Activated effector memory CD4-positive, alpha-beta T cell treated with anti-CD3 and anti-CD28 coated beads, Interleukin-2, amount 50 U/mL, for 16 hours (primary cell): ENCODE data around the gene EMILIN2.
A peak's percentile ranks its signal among the peaks of the same experiment; 100 is the strongest.
"Not testable (repeated sequence)": the region's sequence is repeated elsewhere in the genome, so short reads cannot be mapped to it uniquely, and the experiment has no call there.

Experiments used
- DNase-seq: peaks from one replicate; pipeline ENCODE4 v3.0.0-alpha.2; 2020

EMILIN2 gene

DNA sequence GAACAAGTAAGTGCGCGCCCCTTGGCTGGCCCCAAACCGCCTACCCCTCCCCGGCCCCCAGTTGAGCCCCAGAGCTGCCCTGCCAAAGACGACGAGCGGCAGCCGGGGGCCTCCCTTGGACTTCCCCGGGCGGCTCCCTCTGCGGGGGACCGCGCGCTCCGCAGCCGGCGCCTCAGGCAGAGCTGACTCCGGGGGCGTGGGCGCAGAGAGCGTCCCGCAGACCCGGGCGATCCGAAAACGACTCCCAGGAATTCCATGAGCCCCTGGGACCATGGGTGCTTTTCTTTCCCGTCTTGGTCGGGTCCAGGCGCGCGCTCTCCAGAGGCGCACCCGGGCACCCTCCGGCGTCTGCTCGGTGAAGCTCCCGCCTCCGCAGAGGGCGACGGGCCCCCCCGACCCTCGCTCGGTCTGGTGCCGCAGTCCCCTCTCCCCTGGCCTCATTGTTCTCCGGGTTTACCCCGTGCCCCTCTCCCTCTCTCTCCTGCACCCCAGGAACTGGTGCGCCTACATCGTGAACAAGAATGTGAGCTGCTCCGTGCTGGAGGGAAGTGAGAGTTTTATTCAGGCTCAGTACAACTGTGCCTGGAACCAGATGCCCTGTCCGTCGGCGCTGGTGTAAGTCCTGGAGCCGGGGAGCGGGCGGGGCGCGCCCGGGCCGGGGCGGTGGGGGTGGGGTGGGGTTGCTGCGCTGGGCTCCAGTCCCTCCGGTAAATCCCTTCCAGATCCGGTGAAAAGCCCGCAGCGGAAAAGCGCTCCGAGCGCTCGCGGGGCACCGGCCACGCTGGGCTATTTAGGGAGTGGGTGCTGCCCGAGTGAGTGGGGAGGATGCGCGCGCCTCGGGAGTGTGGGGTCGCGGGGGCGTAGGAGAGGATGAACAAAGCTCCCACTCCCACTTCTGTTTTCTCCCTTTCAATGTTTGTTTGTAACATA, 776 bp downstream of the EMILIN2 start:
- DNase-seq, result peak; percentile 70

DNA sequence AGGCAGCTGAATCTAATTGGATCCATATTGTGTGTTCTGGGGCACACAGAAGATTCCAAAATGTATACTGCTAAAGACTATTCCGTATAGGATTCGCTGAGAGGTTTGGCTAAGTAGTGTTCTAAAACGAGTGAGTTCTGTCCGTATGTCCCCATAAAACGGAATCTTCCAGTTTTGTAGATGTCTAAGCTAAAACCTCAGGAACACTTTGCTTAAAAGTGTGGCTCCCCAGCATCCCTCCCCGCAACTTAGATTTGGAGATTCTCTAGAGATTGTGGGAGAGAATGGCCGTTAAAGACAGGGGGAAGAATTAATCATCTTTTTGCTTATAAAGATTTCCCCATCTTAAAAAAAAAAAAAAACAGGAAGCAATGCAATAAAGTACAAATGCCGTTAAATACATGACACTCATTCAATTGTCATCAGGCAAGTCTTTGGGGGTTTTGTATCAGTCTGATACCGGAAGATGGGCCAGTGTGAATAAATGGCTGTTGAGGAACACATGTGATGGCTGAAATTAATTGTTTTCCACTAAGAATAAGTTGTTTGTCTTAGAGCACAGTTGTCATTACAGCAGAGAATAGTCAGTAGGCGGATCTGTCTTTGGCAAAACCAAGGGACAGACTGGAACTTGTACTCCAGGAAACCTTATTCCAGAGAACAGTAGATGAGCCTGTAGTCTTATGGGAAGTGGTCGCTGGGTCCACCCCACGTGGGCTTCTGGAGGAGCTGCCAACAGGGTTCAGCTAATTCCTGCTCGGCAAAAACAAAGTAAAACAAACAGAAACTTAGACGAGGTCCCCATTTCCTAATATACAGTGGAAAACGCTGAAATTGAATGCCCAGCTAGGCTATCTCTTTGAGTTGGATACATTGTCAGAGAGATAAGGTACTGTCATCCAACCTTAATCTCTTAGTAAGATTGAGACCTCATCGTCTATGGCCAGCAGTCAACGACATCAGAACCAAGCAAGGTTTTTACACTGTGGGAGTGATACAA, 1.7 kb downstream of the EMILIN2 start:
- no peak for DNase-seq

DNA sequence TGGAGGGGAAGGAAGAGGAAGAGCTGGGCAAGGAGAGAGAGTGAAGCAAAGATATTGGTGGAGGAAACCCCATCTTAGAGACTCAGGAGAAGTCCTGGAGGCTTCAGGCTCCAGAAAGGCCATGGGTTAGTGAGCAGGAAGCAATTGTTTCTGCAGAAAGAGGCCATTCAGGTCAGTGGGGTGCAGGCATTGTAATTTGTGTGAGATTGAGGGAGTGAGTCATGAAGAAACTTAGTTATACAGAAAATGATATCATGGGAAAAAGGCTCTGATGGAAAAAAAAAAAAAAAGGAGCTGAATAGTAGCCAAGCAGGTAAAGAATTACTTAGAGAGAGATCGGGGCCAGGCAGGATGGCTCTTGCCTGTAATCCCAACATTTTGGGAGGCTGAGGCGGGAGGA, 4.0 kb downstream of the EMILIN2 start:
- no peak for DNase-seq

DNA sequence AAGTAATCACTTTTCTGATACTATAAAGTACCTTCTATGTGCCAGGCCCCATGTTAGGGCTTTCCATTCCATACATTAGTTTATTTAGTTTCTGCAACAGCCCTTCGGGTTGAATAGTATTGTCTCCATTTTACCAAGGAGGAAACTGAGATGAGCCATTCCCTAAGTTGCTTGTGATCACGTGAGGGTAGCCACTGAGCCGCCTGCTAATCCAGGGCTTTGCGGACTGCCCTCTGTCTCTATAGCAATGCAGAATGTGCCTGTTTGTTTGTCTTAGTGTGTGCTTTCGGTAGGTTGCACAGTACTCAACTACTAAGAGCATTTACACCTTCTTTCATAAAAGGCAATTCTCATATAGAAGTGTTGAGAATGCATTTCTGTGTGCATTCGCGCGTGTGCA, 5.0 kb downstream of the EMILIN2 start:
- no peak for DNase-seq

DNA sequence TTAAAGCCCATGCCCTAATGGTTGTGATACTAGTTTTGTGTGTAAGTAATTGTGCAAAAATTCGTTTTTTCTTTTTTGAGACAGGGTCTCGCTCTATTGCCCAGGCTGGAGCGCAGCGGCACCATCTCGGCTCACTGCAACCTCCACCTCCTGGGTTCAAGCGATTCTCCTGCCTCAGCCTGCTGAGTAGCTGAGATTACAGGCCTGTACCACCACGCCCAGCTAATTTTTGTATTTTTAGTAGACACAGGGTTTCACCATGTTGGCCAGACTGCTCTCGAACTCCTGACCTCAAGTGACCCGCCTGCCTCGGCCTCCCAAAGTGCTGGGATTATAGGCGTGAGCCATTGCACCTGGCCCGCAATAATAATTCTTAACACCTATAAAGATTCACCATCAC, 5.7 kb downstream of the EMILIN2 start:
- DNase-seq, result not testable (repeated sequence)

DNA sequence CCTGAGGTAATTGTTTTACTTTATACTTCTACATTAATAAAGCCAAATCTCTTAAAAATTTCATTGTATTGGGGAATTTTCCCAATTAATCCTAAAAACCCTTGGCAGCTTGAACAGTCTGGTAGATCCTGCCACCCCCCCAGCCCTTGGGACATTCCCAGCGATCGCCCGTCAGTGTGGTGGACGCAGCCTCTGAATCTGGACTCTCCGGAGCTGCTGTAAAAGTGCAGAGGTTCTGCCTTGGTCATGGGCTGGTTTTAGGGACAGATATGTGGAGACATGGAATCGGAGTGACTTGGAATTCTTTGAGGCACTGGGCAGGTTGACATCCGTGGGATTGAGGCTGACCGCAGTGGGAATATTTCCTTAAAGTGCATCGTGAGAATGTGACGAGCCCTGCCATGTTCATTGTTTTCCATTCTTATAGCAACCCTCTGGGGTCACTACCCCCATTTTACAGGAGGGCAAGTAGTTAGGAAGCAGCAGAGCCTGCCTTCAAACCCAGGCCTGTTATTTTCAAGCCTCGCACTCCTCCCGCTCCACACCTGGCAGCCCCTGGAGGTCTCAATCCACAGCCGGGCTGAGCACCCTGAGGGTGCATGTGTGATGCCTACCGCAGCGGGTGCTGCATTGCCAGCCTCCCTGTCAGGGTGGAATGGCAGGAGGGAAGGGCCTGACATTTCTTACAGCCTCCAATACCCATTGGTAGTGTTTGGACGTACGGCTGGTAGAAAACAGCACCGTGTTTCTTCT, 6.5 kb downstream of the EMILIN2 start:
- no peak for DNase-seq

DNA sequence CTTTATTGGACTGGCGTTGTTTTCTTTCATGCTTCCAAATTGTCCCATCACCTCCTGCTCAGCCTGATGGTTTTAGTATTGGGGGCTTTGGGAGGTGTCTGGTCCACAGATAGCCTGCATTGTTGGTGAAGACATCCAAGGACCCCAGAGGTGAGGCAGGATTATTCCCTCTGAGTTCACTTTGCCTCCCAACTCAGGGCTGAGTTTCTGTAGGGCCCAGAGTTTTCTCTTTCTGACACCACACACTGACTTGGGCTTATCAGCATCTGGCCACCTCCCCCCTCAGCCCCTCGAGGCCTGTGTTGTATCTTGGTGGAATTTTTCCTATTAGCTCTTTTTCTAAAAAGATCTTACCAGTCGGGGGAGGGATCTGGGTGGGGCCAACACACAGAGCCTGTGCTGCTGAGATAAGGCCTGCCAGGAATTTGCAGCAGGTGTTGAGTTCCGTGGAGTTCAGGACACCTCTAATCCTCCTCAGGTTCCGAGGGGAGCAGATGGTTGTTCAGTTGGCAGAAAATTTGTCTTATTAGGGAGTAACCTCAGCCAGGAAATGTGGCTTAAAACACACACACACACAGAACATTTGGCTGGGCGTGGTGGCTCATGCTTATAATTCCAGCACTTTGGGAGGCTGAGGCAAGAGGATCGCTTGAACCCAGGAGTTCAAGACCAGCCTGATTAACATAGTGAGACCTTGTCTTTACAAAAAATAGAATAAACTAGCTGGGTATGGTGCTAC, 7.3 kb downstream of the EMILIN2 start:
- DNase-seq, result no peak

DNA sequence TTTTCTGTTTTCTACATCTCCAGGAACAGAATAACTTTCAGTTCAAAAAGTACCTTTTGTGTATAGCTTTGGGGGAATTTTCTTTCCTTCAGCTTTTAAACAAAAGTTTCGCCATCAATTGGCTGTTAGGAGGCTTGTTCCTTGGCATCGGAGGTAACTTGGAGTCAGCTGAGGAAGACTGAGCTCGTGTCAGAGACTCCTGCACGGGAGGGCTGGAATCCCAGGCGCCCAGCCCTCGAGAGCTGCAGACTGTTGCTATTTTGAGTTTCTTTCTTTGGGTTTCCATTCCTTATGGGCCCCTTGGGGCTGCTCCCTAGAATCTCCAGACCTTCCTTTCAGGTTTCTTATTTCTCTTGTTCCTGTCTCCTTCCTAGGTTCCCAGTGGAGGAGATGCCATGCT, 8.1 kb downstream of the EMILIN2 start:
- DNase-seq, result no peak

DNA sequence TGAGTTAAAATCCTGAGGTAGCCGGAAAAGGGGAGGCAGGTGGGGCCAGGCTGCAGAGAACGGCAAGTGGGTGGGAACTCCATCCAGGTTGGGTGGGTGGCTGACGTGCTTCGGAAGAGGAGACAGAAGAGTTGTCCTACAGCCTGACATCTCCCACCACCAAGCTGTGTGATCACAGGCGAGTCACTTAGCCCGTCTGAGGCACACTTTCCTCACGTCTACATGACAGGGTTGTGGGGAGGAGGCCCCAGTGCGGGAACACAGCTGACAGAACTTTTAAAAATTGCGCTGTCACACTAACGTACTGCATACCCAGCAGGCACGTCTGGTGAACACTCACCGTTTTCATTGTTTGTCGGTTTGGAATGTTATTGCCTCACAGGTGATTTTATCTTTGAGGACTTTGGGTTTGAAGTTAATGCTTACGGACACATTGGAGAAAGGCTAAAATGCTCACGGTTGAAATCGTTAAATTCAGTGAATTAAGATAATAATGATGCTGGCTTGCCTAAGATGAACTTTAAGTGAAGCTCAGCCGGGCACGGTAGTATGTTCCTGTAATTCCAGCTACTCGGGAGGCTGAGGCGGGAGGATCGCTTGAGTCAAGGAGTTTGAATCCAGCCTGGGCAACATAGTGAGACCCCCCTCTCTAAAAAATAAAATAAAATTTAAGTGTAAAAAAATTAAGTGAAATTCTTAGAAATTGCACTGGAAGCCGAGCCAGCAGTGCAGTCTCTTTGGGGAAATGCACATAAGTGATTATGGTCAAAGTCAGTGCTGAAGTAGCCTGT, 8.9 kb downstream of the EMILIN2 start:
- no peak for DNase-seq

DNA sequence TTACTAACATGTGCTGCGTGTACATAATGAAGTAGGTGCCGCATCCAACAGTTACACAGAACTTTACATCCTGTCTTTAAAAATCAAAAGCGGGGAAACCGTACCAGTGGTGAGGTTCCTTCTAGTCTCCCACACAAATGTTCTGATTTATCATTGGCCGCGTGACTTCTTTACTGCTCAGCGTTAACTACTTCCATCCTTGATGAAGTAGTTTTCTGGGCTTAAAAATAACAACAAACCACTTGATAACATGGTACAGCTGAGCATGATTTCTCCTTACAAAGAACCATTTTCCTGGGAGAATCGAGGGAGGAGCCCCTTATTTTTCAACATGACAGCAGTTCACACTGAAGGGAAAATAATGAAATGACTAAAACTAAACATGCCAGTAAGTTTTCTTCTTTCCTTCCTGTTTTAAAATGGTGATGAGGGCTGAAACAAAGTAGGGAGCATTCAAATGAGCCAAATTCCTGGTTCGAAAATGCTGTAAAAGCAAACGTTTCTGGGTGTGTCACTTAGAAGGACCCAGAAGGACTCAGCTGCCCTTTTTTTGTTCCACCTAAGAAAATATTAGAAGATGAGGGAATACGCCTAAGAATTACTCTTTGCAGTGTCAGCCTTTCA, 9.9 kb downstream of the EMILIN2 start:
- DNase-seq, result no peak

DNA sequence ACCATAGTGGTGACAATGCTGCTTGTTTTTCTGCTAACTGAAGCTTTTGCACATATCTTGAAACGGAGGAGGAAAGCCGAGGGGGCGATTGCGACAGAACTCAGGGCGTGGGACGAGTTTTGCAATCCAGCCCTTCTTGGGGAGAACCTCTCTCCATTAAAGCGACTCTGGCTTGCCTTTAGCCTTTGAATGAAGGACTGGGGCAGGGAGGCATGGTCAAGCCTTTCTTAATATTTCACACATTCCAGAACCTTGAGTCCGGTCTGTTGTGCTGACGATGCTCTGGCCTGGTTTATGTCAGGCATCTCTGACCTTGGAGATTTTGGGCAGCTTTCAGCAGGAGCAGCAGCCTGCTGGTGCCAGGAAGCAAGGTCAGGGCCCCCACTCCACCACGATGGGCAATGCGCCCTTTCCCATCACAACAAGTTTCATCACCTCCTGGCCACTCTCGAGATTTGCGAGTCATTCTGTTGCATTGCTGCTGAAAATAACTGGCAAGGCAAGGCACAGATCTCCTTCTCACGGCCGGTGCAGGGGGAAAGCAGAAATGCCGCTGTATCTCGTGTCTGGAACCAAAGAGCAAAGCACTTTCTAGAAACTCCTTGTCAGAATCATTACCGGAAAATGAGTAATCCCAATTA, 10.8 kb downstream of the EMILIN2 start:
- no peak for DNase-seq

DNA sequence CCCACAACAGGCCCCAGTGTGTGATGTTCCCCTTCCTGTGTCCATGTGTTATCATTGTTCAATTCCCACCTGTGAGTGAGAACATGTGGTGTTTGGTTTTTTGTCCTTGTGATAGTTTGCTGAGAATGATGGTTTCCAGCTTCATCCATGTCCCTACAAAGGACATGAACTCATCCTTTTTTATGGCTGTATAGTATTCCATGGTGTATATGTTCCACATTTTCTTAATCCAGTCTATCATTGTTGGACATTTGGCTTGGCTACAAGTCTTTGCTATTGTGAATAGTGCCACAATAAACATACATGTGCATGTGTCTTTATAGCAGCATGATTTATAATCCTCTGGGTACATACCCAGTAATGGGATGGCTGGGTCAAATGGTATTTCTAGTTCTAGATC, 13.6 kb downstream of the EMILIN2 start:
- DNase-seq, result not testable (repeated sequence)

DNA sequence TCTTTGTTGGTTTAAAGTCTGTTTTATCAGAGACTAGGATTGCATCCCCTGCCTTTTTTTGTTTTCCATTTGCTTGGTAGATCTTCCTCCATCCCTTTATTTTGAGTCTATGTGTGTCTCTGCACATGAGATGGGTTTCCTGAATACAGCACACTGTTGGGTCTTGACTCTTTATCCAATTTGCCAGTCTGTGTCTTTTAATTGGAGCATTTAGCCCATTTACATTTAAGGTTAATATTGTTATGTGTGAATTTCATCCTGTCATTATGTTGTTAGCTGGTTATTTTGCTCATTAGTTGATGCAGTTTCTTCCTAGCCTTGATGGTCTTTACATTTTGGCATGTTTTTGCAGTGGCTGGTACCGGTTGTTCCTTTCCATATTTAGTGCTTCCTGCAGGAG, 17.2 kb downstream of the EMILIN2 start:
- DNase-seq, result not testable (repeated sequence)

DNA sequence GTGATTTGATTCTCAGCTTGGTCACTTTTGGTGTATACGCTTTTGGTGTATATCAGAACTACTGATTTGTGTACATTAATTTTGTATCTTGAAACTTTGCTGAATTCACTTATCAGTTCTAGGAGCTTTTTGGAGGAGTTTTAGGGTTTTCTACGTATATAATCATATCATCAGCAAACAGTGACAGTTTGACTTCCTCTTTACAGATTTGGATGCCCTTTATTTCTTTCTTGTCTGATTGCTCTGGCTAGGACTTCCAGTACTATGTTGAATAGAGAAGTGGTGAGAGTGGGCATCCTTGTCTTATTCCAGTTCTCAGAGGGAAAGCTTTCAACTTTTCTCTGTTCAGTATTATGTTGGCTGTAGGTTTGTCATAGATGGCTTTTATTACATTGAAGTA, 19.7 kb downstream of the EMILIN2 start:
- not testable (repeated sequence) for DNase-seq

DNA sequence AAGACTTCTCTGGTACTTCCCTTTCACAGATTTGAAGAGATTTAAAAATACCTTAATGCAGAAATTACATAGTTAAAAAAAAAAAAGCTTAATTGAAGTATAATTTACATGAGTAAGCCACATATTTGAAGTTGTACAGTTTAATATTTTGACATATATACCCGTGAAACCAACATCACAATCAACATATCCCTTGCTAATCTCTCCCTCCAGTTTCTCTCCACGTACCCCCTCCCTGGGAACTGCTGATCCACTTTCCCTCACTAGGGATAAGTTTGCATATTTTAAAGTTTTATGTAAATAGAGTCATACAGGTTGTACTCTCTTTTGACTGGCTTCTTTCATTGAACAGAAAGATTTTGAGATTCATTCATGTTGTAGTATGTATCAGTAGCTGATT, 22.4 kb downstream of the EMILIN2 start:
- DNase-seq, result no peak

DNA sequence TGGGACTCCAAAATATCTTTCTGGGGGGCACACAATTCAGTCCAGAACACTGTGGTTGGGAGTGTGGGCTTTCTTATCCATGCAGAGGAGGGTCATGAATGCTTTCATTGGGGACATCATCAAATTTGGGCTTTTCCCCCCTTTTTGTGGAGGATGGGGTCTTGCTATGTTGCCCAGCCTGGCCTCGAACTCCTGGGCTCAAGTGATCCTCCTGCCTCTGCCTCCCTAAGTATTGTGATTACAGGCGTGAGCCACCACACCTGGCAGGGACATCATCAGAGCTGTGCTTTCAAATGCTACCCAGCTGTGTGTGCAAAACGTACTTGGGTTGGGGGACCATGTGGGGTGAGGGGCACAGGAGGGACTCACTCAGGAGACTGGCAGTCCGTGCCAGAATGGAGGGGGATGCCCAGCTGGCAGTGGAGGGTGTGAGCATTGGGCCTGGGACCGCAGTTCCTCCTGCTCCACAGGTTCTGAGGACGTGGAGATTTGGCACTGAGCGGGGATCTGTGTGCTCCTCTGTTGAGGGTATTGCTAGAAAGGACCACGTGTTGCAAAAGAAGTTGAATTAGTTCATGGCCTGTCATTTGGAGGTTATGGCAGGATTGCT, 24.4 kb downstream of the EMILIN2 start:
- DNase-seq, result peak; percentile 30

DNA sequence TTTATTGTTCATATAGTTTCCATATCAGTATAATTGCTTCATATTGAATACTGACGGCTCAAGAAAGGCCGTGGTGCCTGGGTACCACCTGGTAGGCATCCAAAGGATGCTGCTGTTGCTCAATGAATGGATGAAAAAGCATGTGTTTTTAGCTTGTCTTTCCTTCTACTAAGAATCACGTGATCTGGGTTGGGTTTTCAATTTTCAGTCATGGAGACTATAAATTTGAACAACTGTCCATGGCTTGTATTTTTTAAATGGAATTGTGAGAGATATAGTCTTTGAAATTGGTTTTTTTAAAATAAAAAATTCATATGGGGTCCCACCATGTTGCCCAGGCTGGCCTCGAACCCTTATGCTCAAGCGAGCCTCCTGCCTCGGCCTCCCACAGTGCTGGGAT, 25.3 kb downstream of the EMILIN2 start:
- DNase-seq, result peak; percentile 9

DNA sequence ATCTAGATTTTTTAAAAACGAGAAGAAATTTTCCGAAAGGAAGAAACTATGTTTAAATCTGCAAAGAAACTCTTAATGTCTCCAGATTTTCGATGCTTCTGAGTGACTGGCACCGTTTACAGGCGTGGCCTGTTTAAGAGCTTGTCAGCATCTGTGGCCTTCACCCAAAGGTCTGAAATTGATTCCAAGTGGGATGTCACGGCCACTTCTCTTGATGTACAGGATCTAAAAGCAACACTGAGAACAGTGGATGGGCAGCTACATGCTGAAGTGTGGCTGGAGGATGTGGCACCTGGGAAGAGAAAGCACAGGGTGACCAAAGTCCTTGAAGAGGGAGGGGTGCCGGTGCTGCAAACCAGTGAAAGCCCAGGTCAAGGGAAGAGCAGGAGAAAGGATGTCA, 28.0 kb downstream of the EMILIN2 start:
- no peak for DNase-seq

DNA sequence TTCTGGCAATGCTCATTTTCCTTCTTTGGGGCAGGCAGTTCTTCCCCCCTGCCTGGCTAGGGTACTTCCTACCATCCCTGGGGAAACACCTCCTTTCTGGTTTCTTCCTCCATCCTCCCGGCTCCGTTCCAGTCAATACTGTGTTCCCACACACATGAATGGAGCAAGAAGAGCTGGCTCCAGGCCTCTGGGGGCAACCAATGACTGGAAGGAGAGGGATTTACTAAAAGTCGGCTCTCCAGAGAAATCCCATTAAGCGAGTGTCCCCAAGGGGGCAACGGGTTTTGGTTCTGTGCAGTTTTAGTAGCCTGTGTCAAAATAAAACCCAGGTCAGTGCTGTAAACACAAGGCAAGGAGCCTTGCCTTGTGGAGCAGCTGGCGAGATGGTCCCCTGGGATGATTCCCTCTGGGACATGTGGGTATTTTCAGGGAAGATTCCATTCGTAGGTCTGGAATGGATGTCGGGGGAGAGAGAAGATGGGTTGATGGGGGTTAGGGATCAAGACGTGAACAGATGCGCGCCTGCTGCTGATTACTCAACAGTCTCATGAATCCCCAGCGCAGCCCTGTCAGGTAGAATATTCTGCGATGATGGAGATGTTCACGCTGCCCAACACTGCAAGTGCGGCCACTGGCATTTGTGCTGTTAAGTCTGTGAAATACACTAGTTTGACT, 32.0 kb downstream of the EMILIN2 start:
- peak; percentile 39 for DNase-seq
